Fibroblast of mammary gland (primary cell): Measurements from ENCODE around the gene PLIN4.

Experiments
- DNase-seq: peaks from one replicate; pipeline ENCODE4 v3.0.0-alpha.2; 2010; ENCODE audit warnings: low read depth
- H3K4me3 ChIP-seq: 2 replicates; pipeline ENCODE4 v1.5.1; 2011; ENCODE audit warnings: low read depth, mild to moderate bottlenecking, low read length, moderate library complexity; ENCODE audit not compliant: control insufficient read depth
- TF ChIP-seq, protein P1 (sequence below): conservative IDR thresholded peaks from 2 replicates; pipeline ENCODE4 v1.5.1; 2011; ENCODE audit warnings: low read depth, low read length, inconsistent platforms; ENCODE audit not compliant: control insufficient read depth, insufficient read depth

PLIN4 gene

DNA sequence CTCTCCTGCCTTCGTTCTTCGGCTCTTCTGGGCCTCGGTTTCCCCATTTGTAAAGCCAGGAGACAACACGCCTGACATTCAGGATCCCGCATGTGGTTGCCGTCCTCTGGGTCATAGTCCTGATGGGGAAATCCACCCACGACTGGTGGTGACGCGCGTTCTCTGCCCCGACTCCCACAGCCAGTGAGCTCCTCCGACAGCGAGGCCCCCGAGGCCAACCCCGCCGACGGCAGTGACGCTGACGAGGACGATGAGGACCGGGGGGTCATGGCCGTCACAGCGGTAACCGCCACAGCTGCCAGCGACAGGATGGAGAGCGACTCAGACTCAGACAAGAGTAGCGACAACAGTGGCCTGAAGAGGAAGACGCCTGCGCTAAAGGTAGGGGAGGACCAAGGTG is 29.8 kb downstream of the PLIN4 start:
- no peak overlapping the region for H3K4me3 ChIP-seq
- TF ChIP-seq, protein P1, sequence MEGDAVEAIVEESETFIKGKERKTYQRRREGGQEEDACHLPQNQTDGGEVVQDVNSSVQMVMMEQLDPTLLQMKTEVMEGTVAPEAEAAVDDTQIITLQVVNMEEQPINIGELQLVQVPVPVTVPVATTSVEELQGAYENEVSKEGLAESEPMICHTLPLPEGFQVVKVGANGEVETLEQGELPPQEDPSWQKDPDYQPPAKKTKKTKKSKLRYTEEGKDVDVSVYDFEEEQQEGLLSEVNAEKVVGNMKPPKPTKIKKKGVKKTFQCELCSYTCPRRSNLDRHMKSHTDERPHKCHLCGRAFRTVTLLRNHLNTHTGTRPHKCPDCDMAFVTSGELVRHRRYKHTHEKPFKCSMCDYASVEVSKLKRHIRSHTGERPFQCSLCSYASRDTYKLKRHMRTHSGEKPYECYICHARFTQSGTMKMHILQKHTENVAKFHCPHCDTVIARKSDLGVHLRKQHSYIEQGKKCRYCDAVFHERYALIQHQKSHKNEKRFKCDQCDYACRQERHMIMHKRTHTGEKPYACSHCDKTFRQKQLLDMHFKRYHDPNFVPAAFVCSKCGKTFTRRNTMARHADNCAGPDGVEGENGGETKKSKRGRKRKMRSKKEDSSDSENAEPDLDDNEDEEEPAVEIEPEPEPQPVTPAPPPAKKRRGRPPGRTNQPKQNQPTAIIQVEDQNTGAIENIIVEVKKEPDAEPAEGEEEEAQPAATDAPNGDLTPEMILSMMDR, result no peak
- no peak for DNase-seq

DNA sequence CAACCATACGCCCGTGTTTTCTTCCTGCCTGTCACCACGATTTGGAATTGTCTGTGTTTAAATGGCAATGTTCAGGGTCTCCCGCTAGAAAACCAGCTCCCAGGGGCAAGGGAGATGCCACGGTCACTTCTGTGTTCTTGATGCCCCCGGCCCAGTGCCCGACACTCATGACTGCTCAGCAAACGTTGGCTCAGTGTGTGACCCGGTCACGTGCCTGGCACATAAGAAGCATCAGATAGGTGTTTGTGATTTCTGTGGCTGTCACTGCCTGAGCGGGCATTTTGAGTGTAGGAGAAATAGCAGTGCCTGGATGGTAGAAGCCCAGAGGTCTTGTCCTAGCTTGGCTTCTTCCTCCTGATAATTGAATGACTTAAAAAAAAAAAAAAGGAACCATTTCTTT is 30.7 kb downstream of the PLIN4 start:
- no peak overlapping the region for H3K4me3 ChIP-seq
- no peak for DNase-seq
- TF ChIP-seq, protein P1, result no peak

DNA sequence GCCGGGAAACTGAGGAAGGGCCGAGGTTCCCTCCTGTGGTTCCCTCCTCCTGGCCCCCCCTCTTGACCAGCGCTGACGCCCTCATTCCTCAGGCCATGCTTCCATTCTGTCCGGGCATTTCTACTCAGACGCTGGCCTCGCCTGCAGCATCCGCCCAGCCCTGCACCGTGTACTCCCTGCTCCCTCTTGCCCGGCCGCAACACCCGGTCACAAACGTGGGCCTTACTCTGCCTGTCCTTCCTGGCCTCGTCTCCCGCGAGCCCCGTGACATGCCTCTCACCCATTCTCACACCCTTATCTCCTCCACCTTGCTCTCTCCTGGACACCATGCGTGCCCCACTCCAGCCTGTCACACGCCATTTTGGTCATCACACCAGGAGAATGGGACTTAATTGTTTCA is 34.9 kb downstream of the PLIN4 start:
- TF ChIP-seq, protein P1, result no peak
- no peak for DNase-seq

DNA sequence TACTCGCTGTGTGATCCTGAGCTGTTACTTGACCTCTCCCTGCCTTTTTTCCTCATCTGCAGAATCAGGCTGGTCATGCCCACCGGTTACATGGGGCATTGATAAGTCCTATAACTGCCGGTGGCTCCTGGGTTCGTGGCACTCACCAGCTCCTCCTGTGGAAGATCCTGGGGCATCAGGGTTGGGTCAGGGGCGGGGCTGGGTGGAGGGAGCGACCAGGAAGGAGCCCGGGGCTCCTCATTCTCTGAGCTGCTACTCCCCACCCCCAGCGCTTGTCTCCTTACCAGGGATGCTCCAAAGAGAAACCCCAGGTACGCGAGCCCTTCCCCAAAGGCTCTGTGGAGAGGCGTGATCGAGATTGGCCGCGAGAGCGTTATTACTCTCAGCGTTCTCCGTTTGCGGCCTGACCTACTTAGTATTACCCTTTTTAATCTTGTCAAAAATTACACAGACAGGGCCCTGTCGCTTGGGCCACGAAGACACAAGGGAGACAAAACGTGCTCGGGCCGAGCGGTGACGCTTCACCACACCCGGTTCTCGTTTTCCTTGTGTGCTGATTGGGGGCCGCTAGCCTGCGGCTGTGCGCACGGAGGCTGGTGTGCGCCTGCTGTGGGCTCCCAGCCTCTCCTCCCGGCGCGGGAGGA is 35.4 kb downstream of the PLIN4 start:
- TF ChIP-seq, protein P1, result no peak
- no peak for DNase-seq
- no peak overlapping the region for H3K4me3 ChIP-seq

More for the DNA sequence above, 34.9 kb downstream of the PLIN4 start:
- no peak overlapping the region for H3K4me3 ChIP-seq

DNA sequence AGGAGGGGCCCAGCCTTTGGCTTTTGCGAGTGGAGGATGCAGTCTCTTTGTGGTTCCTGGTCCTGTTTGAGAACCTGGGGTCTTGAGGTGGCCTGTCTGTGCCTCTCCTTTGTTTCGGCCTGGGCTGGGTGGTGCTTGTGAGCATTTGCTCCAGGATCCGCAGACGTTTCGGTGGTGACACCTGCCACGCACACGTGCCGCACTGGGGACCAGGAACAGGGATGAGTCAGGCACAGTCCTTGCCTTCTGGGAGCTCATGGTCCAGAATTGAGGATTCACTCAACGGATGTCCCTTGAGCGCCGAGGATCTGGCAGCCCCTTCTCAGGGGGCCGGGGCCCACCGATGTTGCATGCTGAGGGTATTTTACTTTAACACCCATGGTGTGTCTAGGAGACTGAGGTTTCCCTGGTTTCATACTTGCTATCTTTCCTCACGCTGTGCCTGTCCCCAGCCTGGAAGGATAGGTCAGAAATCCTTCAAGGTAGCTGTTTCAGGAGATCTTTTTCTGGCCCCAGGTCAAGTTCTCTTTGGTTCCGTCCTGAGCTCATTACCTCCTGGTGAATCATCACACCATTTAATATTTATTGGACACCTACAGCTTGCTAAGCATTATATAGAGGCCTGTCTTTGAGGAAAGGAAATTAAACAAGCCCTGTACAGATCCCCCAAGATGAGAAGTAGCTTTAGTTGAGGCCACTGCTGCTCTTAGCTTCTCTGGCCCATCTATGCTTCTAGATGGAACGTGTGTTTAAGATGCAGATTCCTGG is 41.1 kb downstream of the PLIN4 start:
- no peak for DNase-seq
- no peak overlapping the region for H3K4me3 ChIP-seq
- TF ChIP-seq, protein P1, result no peak

DNA sequence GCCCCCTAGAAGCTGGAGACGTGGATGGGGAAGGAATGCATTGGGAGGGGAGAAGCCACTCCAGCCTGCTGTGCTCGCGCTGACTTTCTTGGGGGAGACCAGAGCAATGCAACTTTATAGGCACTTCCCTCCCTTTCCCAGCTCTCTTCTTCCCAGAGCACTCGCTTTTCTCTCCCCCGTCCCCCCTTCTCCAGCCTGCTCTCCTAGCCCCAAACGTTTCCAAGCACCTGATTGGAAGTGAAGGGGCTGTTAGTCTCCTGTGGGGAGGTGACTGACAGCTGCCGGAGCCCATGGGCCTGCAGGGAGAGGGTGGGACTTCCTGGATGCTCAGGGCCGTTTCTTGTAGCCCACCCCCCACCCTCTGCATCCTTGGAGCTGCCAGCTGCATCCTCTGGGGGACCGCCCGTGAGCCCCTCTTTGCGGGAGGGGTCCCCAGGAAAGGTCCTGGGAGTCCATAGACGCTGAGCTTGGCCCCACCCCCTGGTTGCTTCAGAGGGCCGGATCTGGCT is 43.7 kb downstream of the PLIN4 start:
- TF ChIP-seq, protein P1, result no peak
- H3K4me3 ChIP-seq, result peak overlapping the region; percentile 72
- DNase-seq, result peak; percentile 55
